Neural cell (in vitro differentiated cells): Measurements from ENCODE around the gene LDAF1. TPM values are rescaled to one million over a fixed set of nuclear protein-coding genes. Genes with fewer than 3 reads are reported as not detected.

ENCODE experiments used
- H2AFZ ChIP-seq: fragments of 200-600, 300-800 bp; sonication (generic), shearing (Covaris generic); 2 replicates; pipeline ENCODE4 v1.6.0; 2014; ENCODE audit warnings: low read depth, mild to moderate bottlenecking, antibody characterized with exemption, low read length, moderate library complexity
- H3F3A ChIP-seq: fragments of 200-600 bp; shearing (Covaris generic); 2 replicates; pipeline ENCODE4 v1.6.1; 2016; ENCODE audit warnings: mild to moderate bottlenecking, moderate library complexity, mixed read lengths, antibody characterized with exemption, low read length; ENCODE audit not compliant: insufficient read depth, poor library complexity, severe bottlenecking
- H3K27ac ChIP-seq: fragments of 200-600, 300-800 bp; sonication (generic), shearing (Covaris generic); 2 replicates; pipeline ENCODE4 v1.5.1; 2014; ENCODE audit warnings: mild to moderate bottlenecking, low read length, moderate library complexity
- H3K27me3 ChIP-seq: fragments of 300-800, 200-600 bp; sonication (generic), shearing (Covaris generic); 2 replicates; pipeline ENCODE4 v1.6.0; 2014; ENCODE audit warnings: mild to moderate bottlenecking, low read depth, low read length, moderate library complexity; ENCODE audit not compliant: insufficient read depth
- H3K36me3 ChIP-seq: fragments of 300-800, 200-600 bp; sonication (generic), shearing (Covaris generic); 2 replicates; pipeline ENCODE4 v1.5.1; 2014; ENCODE audit warnings: mild to moderate bottlenecking, antibody characterized with exemption, low read length, moderate library complexity; ENCODE audit not compliant: insufficient read depth
- H3K4me2 ChIP-seq: fragments of 300-800, 200-600 bp; sonication (generic), shearing (Covaris generic); 2 replicates; pipeline ENCODE4 v1.6.0; 2014; ENCODE audit warnings: mild to moderate bottlenecking, low read length
- H3K4me3 ChIP-seq: fragments of 300-800, 200-600 bp; sonication (generic), shearing (Covaris generic); 2 replicates; pipeline ENCODE4 v1.5.1; 2014; ENCODE audit warnings: mild to moderate bottlenecking, low read length, moderate library complexity
- H3K79me2 ChIP-seq: fragments of 200-600 bp; shearing (Covaris generic); replicated peaks from 2 replicates; pipeline ENCODE4 v1.6.0; 2014; ENCODE audit warnings: mild to moderate bottlenecking, low read length, moderate library complexity; ENCODE audit not compliant: insufficient read depth
- H3K9ac ChIP-seq: fragments of 300-800, 200-600 bp; sonication (generic), shearing (Covaris generic); 2 replicates; pipeline ENCODE4 v1.6.1; 2016; ENCODE audit warnings: mild to moderate bottlenecking, low read length, mixed read lengths
- H3K9me2 ChIP-seq: fragments of 200-600 bp; shearing (Covaris generic); 2 replicates; pipeline ENCODE4 v1.6.1; 2016; ENCODE audit warnings: mild to moderate bottlenecking, low read length, mixed read lengths; ENCODE audit not compliant: insufficient read depth
- H3K9me3 ChIP-seq: fragments of 200-600, 300-800 bp; sonication (generic), shearing (Covaris generic); 2 replicates; pipeline ENCODE4 v1.6.1; 2016; ENCODE audit warnings: mild to moderate bottlenecking, mixed run types, low read length, moderate library complexity, mixed read lengths
- H4K20me1 ChIP-seq: fragments of 200-600 bp; shearing (Covaris generic); 2 replicates; pipeline ENCODE4 v1.6.1; 2016; ENCODE audit warnings: mild to moderate bottlenecking, mixed run types; ENCODE audit not compliant: insufficient read depth
- EP300 ChIP-seq: fragments of 450-650 bp; conservative IDR thresholded peaks from 2 replicates; pipeline ENCODE4 v1.6.1; 2014; ENCODE audit warnings: antibody characterized with exemption, mild to moderate bottlenecking, moderate library complexity; ENCODE audit not compliant: poor library complexity, severe bottlenecking
- EZH2 ChIP-seq: fragments of 200-600, 300-800 bp; shearing (Covaris generic), sonication (generic); IDR thresholded peaks from 2 replicates; pipeline ENCODE4 v1.6.1; 2014; ENCODE audit warnings: antibody characterized with exemption, low read length, borderline replicate concordance, mild to moderate bottlenecking; ENCODE audit not compliant: insufficient read depth, poor library complexity, severe bottlenecking
- MXI1 ChIP-seq: fragments of 450-650 bp; conservative IDR thresholded peaks from 2 replicates; pipeline ENCODE4 v1.6.1; 2014; ENCODE audit warnings: antibody characterized with exemption, mild to moderate bottlenecking; ENCODE audit not compliant: poor library complexity, severe bottlenecking
- POLR2AphosphoS5 ChIP-seq: IDR thresholded peaks from 2 replicates; pipeline ENCODE4 v1.6.1; 2012
- RAD21 ChIP-seq: fragments of 450-650 bp; conservative IDR thresholded peaks from 2 replicates; pipeline ENCODE4 v1.6.1; 2014; ENCODE audit warnings: antibody characterized with exemption, mild to moderate bottlenecking, moderate library complexity
- SMC3 ChIP-seq: fragments of 450-650 bp; conservative IDR thresholded peaks from 2 replicates; pipeline ENCODE4 v1.6.1; 2014; ENCODE audit warnings: antibody characterized with exemption, mild to moderate bottlenecking, moderate library complexity; ENCODE audit not compliant: poor library complexity
- TAF1 ChIP-seq: IDR thresholded peaks from 2 replicates; pipeline ENCODE4 v1.6.1; 2012; ENCODE audit warnings: low read depth
- polyA plus RNA-seq: library from polyadenylated mRNA; depleted of rRNA; stranded (reverse); fragments of >200 nt; gene quantifications from 2 replicates; pipeline ENCODE4 v1.2.3, GENCODE V29; 2014
- TF ChIP-seq, protein P1 (sequence below): IDR thresholded peaks from 2 replicates; pipeline ENCODE4 v1.6.1; 2012; ENCODE audit warnings: borderline replicate concordance

The LDAF1 gene
- polyA plus RNA-seq, 1 donor from 2014 or later = 10.8 TPM

GRCh38 chr16:21189311-21189710 lies 30.8 kb downstream of the LDAF1 start:
- no peaks in the 10 kb centered on the region for H3K79me2 ChIP-seq
- H3K36me3 ChIP-seq = no peaks in the 10 kb centered on the region
- H3K9me3 ChIP-seq = no peaks in the 10 kb centered on the region
- no peaks in the 10 kb centered on the region for H4K20me1 ChIP-seq
- H3K9ac ChIP-seq = no peak overlapping the region
- H3K27me3 ChIP-seq = no peaks in the 10 kb centered on the region
- H3K4me3 ChIP-seq = no peak overlapping the region
- TF ChIP-seq SMC3 (no peak), TAF1 (no peak), EP300 (no peak), RAD21 (no peak), POLR2AphosphoS5 (no peak)
- TF ChIP-seq, protein P1, sequence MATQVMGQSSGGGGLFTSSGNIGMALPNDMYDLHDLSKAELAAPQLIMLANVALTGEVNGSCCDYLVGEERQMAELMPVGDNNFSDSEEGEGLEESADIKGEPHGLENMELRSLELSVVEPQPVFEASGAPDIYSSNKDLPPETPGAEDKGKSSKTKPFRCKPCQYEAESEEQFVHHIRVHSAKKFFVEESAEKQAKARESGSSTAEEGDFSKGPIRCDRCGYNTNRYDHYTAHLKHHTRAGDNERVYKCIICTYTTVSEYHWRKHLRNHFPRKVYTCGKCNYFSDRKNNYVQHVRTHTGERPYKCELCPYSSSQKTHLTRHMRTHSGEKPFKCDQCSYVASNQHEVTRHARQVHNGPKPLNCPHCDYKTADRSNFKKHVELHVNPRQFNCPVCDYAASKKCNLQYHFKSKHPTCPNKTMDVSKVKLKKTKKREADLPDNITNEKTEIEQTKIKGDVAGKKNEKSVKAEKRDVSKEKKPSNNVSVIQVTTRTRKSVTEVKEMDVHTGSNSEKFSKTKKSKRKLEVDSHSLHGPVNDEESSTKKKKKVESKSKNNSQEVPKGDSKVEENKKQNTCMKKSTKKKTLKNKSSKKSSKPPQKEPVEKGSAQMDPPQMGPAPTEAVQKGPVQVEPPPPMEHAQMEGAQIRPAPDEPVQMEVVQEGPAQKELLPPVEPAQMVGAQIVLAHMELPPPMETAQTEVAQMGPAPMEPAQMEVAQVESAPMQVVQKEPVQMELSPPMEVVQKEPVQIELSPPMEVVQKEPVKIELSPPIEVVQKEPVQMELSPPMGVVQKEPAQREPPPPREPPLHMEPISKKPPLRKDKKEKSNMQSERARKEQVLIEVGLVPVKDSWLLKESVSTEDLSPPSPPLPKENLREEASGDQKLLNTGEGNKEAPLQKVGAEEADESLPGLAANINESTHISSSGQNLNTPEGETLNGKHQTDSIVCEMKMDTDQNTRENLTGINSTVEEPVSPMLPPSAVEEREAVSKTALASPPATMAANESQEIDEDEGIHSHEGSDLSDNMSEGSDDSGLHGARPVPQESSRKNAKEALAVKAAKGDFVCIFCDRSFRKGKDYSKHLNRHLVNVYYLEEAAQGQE = no peak
- H3K9me2 ChIP-seq = no peaks in the 10 kb centered on the region
- H3K27ac ChIP-seq = no peak overlapping the region
- H3K4me2 ChIP-seq = no peak overlapping the region
- H2AFZ ChIP-seq = no peak overlapping the region
- H3F3A ChIP-seq = no peaks in the 10 kb centered on the region

- no peak for TF ChIP-seq RAD21
- no peak for TF ChIP-seq EZH2
- H3K9ac ChIP-seq = no peak overlapping the region
- no peak overlapping the region for H2AFZ ChIP-seq
- no peak overlapping the region for H3K4me2 ChIP-seq
- H3K27ac ChIP-seq = no peak overlapping the region
- H4K20me1 ChIP-seq = no peaks in the 10 kb centered on the region
- H3K79me2 ChIP-seq = no peaks in the 10 kb centered on the region
- H3K4me3 ChIP-seq = no peak overlapping the region
- no peaks in the 10 kb centered on the region for H3F3A ChIP-seq
- H3K36me3 ChIP-seq = no peaks in the 10 kb centered on the region
- H3K27me3 ChIP-seq = no peaks in the 10 kb centered on the region
- H3K9me2 ChIP-seq = no peaks in the 10 kb centered on the region
- no peaks in the 10 kb centered on the region for H3K9me3 ChIP-seq
These were observed 31.5 kb downstream of the LDAF1 start for GRCh38 chr16:21190013-21190412.

- Histone ChIP-seq H3K4me2 (no peak overlapping the region), H3K27ac (no peak overlapping the region), H3K36me3 (no peaks in the 10 kb centered on the region), H2AFZ (no peak overlapping the region), H3K79me2 (no peaks in the 10 kb centered on the region), H3K4me3 (no peak overlapping the region), H3K9me3 (no peaks in the 10 kb centered on the region), H4K20me1 (no peaks in the 10 kb centered on the region), H3K9ac (no peak overlapping the region), H3F3A (no peaks in the 10 kb centered on the region), H3K27me3 (no peaks in the 10 kb centered on the region), H3K9me2 (no peaks in the 10 kb centered on the region)
- TF ChIP-seq, protein P1 = no peak
- no peak for TF ChIP-seq SMC3
- no peak for TF ChIP-seq MXI1
- no peak for TF ChIP-seq RAD21
- no peak for TF ChIP-seq EZH2
- TF ChIP-seq TAF1 = no peak
- TF ChIP-seq EP300 = no peak
These were observed 32.1 kb downstream of the LDAF1 start for GRCh38 chr16:21190599-21190998.
